Colon (tissue), 2 donors: ENCODE measurements around the gene COL23A1.

ENCODE experiments used
- FAIRE-seq: peaks from 2 replicates; lab custom pipeline; 2012; peaks lifted over from hg19 to GRCh38; lab: Jason Lieb, UNC
- donor health status: control.
- donor health status: control.

COL23A1 gene

DNA sequence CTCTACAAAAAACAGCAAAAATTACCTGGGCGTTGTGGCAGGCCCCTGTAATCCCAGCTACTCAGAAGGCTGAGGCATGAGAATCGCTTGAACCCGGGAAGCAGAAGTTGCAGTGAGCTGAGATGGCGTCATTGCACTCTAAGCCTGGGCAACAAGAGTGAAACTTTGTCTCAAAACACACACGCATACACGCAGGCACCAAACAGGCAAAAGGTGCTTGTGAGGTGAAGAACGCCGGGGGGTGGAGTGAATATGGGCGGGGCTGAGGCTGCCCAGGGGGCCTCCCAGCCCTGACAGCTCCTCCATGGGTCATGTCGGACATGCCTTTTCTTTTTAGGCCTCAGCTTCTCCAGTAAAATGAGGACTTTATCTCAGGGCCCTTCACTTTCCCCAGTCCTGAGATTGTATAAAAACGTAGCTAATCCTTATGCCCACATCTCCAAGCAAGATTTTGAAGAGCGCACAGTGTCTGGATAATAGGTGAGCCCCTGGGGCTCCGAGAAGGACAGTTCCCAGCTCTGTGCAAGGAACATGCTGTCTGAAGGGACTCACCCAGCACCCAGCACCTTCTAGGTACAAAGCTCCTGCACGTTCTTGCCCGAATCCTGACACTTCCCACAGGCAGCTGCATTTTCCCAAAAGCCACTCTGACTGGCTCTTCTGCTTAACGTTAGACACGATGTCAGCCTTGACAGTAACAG lies 168.3 kb downstream of the COL23A1 start:
- FAIRE-seq, result no peak

DNA sequence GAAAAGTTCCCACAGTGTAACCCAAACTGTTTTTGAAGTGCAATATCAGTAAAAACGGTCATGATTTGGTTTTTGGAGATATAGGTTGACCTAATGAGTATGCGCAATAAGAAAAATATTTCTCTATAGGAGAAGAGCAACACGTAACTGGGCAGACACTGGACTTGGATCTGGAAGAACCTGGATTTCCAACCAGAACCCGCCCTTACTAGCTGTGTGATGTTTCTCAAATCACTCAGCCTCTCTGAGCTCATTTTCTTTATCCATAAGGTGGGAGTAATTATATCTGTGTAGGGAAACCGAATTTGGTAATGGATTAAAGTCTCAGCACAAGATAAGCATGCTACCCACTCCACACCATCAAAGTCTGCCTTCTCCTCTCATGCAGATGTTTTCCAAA lies 169.1 kb downstream of the COL23A1 start:
- FAIRE-seq, result no peak

DNA sequence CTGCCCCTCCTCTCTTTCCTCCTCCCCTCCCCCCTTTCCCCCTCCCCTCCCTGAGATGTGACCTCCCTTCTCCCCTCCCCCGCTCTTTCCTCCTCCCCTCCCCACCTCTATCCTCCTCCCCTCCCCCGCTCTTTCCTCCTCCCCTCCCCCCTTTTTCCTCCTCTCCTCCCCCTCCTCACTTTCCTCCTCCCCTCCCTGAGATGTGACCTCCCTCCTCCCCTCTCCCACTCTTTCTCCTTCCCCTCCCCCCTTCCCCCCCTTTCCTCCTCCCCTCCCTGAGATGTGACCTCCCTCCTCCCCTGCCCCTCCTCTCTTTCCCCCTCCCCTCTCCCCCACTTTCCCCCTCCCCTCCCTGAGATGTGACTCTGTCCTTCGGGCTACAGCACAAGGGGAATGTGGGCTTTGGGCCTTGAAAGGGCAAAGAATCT lies 169.8 kb downstream of the COL23A1 start:
- FAIRE-seq, result no peak

DNA sequence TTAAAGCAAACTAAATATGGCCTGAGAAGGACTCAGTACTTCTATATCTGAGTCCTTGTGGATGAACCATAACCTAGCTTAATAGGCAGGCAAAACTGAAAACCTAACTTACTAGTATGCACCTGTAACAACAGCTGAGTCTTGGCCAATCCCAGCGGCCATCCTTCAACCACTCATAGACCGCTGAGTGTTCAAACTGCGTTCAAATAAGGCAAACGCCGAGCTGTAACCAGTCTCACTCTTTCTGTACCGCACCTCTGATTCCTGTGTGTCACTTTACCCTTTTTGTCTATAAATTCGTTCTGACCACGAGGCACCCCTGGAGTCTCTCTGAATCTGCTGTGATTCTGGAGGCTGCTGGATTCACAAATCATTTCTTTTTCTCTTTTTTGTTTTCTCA lies 170.5 kb downstream of the COL23A1 start:
- no peak for FAIRE-seq

DNA sequence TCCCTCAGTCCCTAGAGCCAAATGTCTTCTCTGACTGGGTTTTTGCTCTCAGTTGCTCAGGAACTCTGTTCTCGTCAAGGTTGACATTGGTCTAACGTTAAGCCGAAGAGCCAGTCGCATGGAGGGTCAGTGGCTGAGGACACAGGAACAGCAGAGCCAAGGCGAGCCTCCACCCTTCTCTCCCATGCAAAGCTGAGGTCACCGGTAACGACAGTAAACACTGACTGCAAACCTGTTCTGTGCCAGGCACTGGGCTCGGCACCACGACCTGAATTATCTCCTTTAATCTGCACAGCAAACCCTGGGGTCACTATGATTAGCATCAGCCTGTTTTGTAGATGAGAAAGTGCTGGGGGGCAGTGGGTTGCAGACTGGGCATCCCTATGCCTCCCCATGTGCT lies 171.0 kb downstream of the COL23A1 start:
- no peak for FAIRE-seq

DNA sequence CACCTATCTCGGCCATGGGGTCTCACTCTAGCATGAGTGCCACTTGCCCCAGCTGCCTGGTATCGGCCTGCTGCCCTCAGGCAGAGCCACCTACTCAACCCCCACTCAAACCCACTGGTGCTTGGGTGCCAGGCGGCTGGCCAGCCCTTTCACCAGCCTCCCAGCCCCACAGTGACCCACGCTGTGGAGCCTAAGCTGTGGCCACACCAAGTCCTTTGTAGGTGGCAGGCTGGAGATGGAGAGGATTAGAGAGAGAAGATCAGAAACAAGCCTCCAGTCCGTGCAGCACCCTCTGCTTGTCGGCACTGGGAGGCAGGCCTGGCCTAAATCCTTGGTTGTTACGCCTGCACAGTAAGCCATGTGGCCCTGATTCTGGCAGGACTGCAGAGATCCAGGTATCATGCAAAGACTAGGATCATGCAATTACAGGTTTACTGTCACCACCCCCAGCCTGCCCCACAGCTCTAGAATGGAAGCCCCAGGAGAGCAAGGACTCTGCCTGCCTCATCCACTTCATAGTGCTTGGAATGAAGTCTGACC lies 171.7 kb downstream of the COL23A1 start:
- no peak for FAIRE-seq

DNA sequence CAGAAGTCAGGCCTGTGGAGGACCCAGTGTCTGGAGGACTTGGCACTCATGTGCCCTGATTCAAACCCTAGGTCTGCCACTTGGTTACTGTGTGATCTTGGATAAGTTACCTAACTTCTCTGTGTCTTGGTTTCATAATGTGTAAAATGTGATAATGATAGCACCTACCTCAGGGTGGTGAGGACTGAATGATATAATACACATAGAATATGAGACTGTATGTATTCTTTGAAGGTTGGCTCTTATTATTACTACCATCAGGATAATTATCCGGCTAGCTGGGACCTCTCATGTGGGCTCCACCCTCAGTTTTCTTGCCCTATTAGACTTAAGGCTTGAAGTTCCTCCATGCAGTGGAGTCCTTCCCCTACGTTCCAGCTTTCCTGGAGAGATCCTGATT lies 172.2 kb downstream of the COL23A1 start:
- FAIRE-seq, result no peak

DNA sequence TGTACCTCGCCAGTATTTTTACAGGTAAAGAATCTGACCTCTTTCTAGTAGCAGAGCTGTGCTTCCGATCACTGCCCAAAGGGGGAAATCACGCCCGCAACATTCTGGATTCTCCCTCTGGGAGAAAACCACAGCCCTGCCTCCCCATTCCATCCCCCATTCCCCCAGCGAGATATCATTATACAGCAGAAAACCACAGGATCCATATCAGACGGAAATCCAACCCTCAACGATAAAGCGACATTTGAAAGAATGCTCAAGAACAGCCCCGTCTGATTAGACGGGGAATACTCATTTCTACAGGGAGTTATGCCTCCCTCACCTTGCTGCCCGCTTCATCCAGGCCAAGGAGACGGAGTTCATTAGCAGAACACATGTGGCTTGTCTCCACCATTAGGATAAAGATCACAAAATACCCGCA lies 172.8 kb downstream of the COL23A1 start:
- no peak for FAIRE-seq

DNA sequence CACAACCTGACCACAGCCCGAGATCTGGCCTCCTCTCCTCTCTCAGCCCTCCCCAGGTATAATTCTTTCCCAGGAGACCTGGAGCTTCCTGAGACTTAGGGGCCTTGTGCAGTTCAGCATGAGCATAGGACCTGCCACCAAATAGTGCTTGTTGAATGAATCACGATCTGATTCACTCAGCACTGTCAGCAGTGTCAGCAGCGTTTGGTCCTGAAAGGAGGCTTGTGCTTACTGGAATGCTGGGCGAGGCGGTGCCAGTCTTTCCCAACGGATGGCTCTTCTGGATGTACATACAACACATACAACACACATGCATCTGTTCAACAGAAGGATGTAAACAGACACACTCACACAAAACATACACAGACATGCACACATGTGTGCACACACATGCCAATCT lies 173.3 kb downstream of the COL23A1 start:
- no peak for FAIRE-seq

DNA sequence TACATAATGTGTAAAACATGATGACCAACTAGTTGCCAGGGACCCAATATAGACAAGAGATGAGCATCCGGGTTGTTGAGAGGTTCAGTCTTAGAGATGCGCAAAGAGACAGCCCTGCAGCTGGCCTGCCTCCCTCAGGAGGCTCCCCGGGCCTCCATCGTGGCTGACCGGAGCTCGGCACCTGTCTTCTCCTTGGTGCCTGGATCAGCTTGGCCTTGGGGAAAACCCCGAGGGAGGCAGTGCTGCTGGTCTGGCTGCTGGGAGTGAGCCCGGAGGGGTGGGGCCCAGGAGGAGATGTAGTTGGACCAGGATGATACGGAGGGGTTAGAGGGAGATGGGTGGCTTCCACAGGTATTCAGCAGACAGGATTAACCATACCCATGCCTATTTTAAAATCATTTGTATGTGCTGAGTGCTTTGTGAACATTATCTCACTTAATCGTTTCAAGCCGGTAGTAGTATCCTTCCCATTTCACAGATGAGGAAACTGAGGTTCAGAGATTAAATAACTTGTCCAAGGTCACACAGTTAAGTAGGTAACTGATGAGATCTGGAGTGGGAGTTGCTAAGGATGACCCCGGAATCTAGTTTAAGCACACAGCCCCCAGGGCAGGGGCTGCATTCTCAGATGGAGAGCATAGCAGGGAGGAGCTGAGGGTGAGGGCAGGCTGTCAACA lies 173.8 kb downstream of the COL23A1 start:
- FAIRE-seq, result no peak

DNA sequence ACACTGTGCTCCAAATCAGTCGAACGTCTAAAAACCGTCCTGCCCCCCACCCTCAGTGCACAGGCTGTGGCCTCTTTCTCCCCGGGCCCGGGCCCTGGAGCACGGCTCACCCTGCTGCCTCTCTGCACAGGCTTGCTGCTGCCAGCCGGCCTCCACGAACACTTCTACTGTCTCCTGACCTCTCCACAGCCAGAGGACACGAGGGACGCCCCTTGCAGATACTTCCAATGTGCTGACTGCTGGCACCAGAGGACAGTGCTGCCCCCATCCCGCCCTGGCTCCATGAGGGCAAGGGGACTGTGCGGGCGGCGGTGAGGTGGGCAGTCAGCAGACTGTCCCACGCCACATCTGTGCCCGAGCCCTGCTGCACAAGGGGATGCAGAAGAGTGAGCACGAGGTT lies 174.8 kb downstream of the COL23A1 start:
- FAIRE-seq, result no peak

DNA sequence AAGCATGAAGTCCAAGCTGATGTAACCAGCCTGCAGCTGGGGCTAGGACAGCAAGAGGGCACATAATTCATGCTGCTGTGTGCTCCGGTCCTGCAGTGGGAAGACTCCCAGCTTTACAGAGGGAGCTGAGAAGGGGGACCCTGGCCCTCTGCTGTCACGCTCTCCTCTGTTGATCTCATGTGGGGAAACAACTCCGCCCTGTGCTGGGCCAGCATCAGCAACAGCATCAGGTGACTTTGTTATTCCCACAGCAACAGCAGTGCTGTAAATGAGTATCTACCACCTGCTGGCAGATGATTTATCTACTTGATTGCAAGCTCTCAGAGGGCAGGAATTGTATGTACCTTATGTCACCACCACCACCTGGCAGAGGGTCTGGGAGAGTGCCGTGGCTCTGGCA lies 176.2 kb downstream of the COL23A1 start:
- FAIRE-seq, result no peak

DNA sequence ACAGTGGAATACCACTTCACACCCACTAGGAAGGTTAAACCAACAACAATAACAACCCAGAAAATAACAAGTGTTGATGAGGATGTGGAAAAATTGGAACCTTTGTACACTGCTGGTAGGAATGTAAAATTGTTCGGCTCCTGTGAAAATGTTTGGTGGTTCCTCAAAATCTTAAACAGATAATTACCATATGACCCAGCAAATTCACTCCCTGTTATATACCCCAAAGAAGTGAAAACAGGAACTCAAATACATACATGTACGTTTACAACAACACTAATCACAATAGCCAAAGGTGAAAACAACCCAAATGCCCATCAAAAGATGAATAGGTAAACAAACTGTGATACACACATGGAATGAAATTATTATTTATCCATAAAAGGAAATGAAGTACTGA lies 179.1 kb downstream of the COL23A1 start:
- FAIRE-seq, result no peak

DNA sequence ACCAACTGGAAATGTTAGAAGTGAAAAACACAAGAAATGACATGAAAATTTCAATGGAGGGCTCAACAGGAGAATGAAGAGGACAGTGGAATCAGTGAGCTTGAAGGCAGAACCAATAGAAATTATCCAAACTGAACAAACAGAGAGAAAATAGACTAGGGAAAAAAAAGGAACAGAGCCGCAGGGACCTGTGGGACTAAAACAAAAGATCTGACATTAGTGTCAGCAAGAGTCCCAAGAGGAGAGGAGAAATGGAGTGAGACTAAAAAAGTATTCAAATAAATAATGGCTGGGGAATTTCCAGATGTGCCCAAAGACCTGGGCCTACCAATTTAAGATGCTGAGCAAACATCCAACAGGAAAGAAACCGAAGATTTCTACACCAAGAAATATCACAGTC lies 182.5 kb downstream of the COL23A1 start:
- FAIRE-seq, result no peak

DNA sequence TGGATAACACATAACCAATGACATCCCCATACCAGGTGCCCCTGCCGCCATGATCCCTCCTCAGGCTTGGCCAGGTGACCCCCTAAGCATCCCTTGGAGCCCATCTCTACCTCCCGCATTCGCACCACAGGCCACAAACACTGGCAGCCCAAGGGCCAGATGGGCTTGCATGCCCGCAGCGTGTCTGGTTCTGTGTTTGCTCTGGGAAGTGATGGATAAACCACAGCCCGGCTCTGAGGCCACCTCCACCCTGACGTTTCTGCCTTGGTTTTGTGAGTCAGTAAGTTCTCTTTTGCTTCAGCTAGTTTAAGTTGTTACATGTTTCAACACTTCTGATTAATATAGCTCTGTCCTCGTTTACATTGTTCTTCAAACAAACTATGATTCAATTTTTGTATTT lies 185.2 kb downstream of the COL23A1 start:
- FAIRE-seq, result no peak

DNA sequence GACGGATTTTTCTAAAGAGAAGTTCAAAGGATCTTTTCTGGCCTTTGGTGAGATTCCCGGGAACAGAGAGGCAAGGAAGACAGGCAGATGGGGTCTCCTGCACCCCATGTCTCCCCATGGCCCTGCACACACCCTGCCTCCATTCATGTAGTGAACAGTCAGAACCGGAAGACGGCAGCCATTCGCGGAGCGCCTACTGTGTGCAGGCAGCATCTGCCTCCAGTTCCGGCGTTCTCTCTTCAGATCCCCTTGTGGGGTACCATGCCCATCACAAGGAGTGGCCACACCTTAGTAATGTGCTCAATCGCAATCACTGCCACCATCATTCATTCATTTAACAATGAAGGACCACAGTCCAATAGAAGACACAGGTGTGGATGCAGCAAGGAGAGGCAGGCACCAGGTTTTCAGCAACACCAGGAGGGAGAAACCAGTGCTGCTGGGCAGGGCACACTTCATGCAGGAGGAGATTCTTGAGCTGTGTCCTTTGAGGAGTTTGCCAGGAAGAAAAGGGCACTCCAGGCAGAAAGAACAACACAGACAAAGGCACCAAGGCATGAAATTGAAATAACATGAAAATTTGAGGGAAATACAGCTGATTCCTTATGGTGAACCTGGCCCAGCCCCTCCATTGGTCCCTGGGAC lies 186.1 kb downstream of the COL23A1 start:
- no peak for FAIRE-seq

DNA sequence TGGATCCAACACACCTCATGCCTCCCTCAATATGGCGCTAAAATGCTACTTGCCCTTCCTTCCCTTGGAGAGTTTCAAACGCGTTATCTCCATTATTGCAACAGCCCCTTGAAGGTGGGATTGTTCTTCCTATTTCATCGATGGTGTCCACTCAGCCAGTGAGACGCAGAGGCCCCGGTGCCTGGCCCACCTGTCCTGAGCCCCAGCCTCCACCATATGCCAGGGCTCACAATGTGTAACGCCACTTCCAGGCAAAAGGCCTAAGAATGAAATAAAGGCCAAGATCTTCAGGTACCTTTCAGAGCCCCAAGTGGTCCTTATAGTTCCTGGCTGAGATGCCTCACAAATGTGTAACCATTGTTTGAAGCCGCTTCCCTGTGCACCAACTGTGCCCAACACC lies 186.8 kb downstream of the COL23A1 start:
- FAIRE-seq, result no peak

DNA sequence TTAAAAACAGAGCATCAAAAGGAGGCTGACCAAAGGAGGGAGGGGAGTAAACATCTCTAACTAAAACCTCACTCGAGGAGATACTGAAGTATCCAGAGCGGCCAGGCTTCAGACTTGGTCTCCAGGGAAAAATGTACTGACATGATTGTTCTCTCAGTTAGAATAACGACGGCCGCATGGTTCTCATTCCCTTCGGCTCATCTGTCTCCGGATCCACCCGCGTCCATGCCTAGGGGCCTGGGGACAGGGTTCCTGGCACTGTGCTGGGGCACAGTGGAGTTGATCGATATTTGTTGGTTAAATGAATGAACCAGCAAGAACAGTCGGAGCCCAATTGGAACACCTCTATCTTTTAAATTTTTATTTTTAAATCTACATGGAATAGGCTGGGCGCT lies 190.5 kb downstream of the COL23A1 start:
- FAIRE-seq, result no peak

DNA sequence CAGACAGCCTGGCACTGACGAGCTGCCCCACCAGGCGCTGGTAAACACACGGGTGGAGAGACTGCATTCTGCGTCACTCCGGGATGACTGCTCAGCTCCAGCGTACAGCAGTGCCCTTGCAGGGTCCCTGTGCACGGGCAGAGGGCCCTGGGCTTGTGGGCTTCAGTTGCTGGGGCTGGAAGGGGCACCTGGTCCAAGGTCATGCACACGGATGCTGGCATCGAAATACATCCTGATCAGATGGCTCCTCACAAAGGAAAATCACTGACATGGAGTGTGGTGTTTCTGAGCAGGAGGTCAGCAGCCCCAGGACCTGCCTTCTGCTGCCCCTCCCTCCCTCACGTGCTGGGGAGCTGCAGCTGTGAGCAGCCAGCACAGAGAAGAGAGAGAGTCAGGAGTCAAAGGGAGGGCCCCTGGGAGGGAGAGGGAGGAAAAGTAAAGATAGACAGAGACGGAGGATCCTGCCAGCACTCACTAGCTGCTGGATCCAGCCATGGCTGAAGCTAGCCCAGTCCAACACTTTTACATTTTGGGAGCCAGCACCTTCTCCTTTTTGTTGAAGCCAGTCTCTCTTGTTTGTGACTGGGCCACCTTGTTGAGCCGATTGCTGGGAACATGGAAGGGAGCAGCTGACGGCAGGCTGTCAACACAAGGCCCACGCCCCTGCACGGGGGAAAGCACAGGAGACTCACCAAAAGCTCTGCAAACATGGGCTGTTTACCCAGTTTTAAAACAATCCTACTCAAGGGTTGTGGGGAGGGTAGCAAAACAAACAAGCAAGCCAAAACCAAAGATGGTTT lies 191.1 kb downstream of the COL23A1 start:
- no peak for FAIRE-seq

DNA sequence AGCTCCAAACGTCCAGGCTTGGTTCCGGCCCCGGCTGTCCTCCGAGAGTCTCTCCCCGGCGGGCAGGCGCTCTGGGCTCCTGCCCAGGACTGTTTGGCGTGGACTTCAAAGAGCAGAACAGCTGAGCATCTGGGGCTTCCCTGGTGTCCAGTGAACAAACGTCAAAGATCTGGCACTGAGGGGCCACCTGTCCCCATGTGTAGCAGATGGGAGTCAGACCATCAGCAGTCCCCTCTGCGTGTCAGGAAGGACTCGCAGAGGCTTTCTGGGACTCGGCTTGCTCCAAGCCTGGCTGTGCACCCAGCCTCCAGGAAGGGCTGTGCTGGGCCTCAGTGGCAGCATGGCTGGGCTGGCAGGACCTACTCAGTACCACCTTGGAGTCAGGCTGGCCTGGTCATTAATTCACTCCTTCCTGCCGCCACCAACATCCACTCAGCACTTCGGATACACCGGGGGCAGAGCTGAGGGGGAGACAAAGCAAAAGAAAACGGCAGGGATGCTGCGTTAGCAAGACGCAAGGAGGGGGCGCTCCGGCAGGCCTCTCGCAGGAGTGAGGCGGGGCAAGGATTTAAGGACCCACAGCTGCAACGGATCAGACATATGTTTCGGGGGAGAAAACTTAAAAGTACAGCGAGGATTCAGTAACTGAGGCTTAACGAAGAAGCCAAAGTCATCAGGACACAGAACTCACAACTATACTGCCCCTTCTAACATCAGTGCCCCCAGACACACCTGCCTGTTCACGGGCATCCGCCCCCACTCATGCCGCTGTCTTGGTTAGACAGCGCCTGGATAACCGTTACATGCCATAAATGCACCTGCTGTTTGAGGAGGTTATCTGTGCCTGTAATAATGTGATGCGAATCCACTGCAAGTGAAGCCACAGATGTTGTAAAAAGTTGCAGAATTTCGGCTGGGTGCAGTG lies 193.1 kb downstream of the COL23A1 start:
- no peak for FAIRE-seq

DNA sequence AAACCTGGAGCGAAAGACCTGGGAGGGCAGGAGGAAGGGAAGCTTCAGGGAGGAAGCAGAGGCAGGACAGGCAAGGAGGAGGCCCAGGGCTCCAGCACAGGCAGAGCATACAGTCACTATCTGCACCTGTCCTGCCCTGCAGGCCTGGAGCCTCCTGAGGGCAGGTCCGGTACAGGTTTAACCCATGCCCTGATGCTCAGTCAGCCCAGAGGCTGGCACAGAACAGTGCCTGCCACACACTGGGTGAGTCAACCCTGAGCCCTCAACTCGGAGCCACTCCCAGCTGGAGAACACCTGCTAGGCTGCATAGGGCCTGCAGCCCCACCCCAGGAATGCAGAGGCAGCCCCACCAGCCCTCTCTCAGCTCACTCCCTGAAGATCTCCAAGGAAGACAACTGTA lies 196.1 kb downstream of the COL23A1 start:
- no peak for FAIRE-seq
